Activated T-helper 2 cell treated with anti-CD3 and anti-CD28 coated beads, Interferon-gamma antibody, Interleukin-2, Interleukin-4, amounts not matched to agents 10 μg/mL and 5 μg/mL and 100 μg/mL, durations not matched to agents 14 hours and 24 hours and 36 hours (primary cell): ENCODE measurements around the gene MBD3. TPM values are rescaled to one million over a fixed set of nuclear protein-coding genes. Genes with fewer than 3 reads are reported as not detected.

Source experiments
- DNase-seq: peaks from one replicate; pipeline ENCODE4 v3.0.0; 2021; ENCODE audit warnings: low spot score
- H3K27ac Mint-ChIP-seq: one replicate; pipeline ENCODE4 v1.8.0; 2021; ENCODE audit warnings: mixed read lengths
- H3K27me3 Mint-ChIP-seq: one replicate; pipeline ENCODE4 v1.8.0; 2021; ENCODE audit warnings: low read depth, mixed read lengths
- H3K36me3 Mint-ChIP-seq: one replicate; pipeline ENCODE4 v1.8.0; 2021; ENCODE audit warnings: low read depth, mixed read lengths
- H3K4me1 Mint-ChIP-seq: one replicate; pipeline ENCODE4 v1.8.0; 2021; ENCODE audit warnings: low read depth, mixed read lengths
- H3K4me3 Mint-ChIP-seq: one replicate; pipeline ENCODE4 v1.8.0; 2021; ENCODE audit warnings: low read depth, mild to moderate bottlenecking, moderate library complexity, mixed read lengths
- H3K9me3 Mint-ChIP-seq: one replicate; pipeline ENCODE4 v1.8.0; 2021; ENCODE audit warnings: mixed read lengths
- intact Hi-C: fragments of 100-400 bp; cut with micrococcal nuclease; formaldehyde crosslinking; loops from one replicate; pipeline ENCODE4 v1.15.1; 2023
- total RNA-seq: library from RNA; stranded (reverse); gene quantifications from 2 replicates; pipeline ENCODE4 v1.2.3, GENCODE V29; 2022

MBD3 gene
- total RNA-seq, 1 donor from 2014 or later, result 123 TPM

- no peaks in the 10 kb centered on the region for H3K4me1 Mint-ChIP-seq
Observed at GRCh38 chr19:1569997-1570396, 22.7 kb downstream of the MBD3 start.

GRCh38 chr19:1568320-1569019 is 24.2 kb downstream of the MBD3 start, which contains the start of gene MEX3D:
Gene MEX3D, minus strand, starts transcription at chr19:1568325. Its CDS starts 267 bp downstream, at chr19:1568058.
- Mint-ChIP-seq H3K9me3 (no peaks in the 10 kb centered on the region), H3K27ac (no peak within 1 kb of the TSS), H3K4me3 (peak within 1 kb of the TSS; percentile 37), H3K4me1 (no peaks in the 10 kb centered on the region), H3K36me3 (no peaks in the 10 kb centered on the region), H3K27me3 (peaks cover 14% of the 10 kb centered on the region)
- intact Hi-C loops, result no loop called here
- DNase-seq, result peak; percentile 65

More at GRCh38 chr19:1569997-1570396, 22.7 kb downstream of the MBD3 start:
- no peaks in the 10 kb centered on the region for H3K36me3 Mint-ChIP-seq
- intact Hi-C loops, result no loop called here
- H3K27me3 Mint-ChIP-seq, result peaks cover 14% of the 10 kb centered on the region
- no peaks in the 10 kb centered on the region for H3K9me3 Mint-ChIP-seq
- DNase-seq, result no peak
- H3K27ac Mint-ChIP-seq, result no peak overlapping the region
- H3K4me3 Mint-ChIP-seq, result peak overlapping the region; percentile 19

- no peak for DNase-seq
- Mint-ChIP-seq H3K36me3 (no peaks in the 10 kb centered on the region), H3K4me1 (no peaks in the 10 kb centered on the region), H3K9me3 (no peaks in the 10 kb centered on the region), H3K4me3 (no peak overlapping the region), H3K27me3 (peaks cover 14% of the 10 kb centered on the region), H3K27ac (no peak overlapping the region)
- intact Hi-C loops, result no loop called here
Observed at GRCh38 chr19:1567848-1568227, 24.8 kb downstream of the MBD3 start.

- peak overlapping the region; percentile 37 for H3K4me3 Mint-ChIP-seq
Observed at GRCh38 chr19:1567116-1567847, 25.4 kb downstream of the MBD3 start.

GRCh38 chr19:1566392-1567115 is 26.1 kb downstream of the MBD3 start:
- intact Hi-C loops, result no loop called here
- H3K9me3 Mint-ChIP-seq, result no peaks in the 10 kb centered on the region
- H3K4me3 Mint-ChIP-seq, result no peak overlapping the region
- peaks cover 14% of the 10 kb centered on the region for H3K27me3 Mint-ChIP-seq
- H3K36me3 Mint-ChIP-seq, result no peaks in the 10 kb centered on the region
- no peak overlapping the region for H3K27ac Mint-ChIP-seq
- H3K4me1 Mint-ChIP-seq, result no peaks in the 10 kb centered on the region
- no peak for DNase-seq

More at GRCh38 chr19:1567116-1567847, 25.4 kb downstream of the MBD3 start:
- DNase-seq, result no peak
- no peaks in the 10 kb centered on the region for H3K36me3 Mint-ChIP-seq
- peaks cover 14% of the 10 kb centered on the region for H3K27me3 Mint-ChIP-seq
- H3K27ac Mint-ChIP-seq, result no peak overlapping the region
- H3K4me1 Mint-ChIP-seq, result no peaks in the 10 kb centered on the region
- no peaks in the 10 kb centered on the region for H3K9me3 Mint-ChIP-seq
- intact Hi-C loops, result no loop called here

GRCh38 chr19:1563251-1563650 is 29.4 kb downstream of the MBD3 start:
- Mint-ChIP-seq H3K4me1 (no peaks in the 10 kb centered on the region), H3K4me3 (no peak overlapping the region), H3K27ac (no peak overlapping the region), H3K27me3 (no peaks in the 10 kb centered on the region), H3K9me3 (no peaks in the 10 kb centered on the region), H3K36me3 (no peaks in the 10 kb centered on the region)
- no peak for DNase-seq
- intact Hi-C loops, result no loop called here

- Mint-ChIP-seq H3K36me3 (no peaks in the 10 kb centered on the region), H3K9me3 (no peaks in the 10 kb centered on the region), H3K4me3 (no peak overlapping the region), H3K27me3 (no peaks in the 10 kb centered on the region), H3K27ac (no peak overlapping the region), H3K4me1 (no peaks in the 10 kb centered on the region)
- intact Hi-C loops, result no loop called here
- no peak for DNase-seq
Observed at GRCh38 chr19:1561236-1561842, 31.3 kb downstream of the MBD3 start.

- no peak overlapping the region for H3K27ac Mint-ChIP-seq
- no peaks in the 10 kb centered on the region for H3K9me3 Mint-ChIP-seq
- no peaks in the 10 kb centered on the region for H3K27me3 Mint-ChIP-seq
- H3K36me3 Mint-ChIP-seq, result no peaks in the 10 kb centered on the region
- no peaks in the 10 kb centered on the region for H3K4me1 Mint-ChIP-seq
- H3K4me3 Mint-ChIP-seq, result no peak overlapping the region
- no peak for DNase-seq
- intact Hi-C loops, result no loop called here
Observed at GRCh38 chr19:1560286-1560882, 32.3 kb downstream of the MBD3 start.

- no peak overlapping the region for H3K4me3 Mint-ChIP-seq
- no peaks in the 10 kb centered on the region for H3K4me1 Mint-ChIP-seq
- intact Hi-C loops, result no loop called here
- no peaks in the 10 kb centered on the region for H3K27me3 Mint-ChIP-seq
- no peak for DNase-seq
- H3K36me3 Mint-ChIP-seq, result no peaks in the 10 kb centered on the region
- H3K27ac Mint-ChIP-seq, result no peak overlapping the region
- no peaks in the 10 kb centered on the region for H3K9me3 Mint-ChIP-seq
Observed at GRCh38 chr19:1558552-1558951, 34.1 kb downstream of the MBD3 start.

GRCh38 chr19:1556390-1557070 is 36.1 kb downstream of the MBD3 start:
- Mint-ChIP-seq H3K36me3 (no peaks in the 10 kb centered on the region), H3K4me3 (no peak overlapping the region), H3K9me3 (no peaks in the 10 kb centered on the region), H3K27me3 (no peaks in the 10 kb centered on the region), H3K27ac (no peak overlapping the region), H3K4me1 (no peaks in the 10 kb centered on the region)
- DNase-seq, result no peak
- intact Hi-C loops, result no loop called here

- intact Hi-C loops, result no loop called here
- Mint-ChIP-seq H3K9me3 (no peaks in the 10 kb centered on the region), H3K27me3 (no peaks in the 10 kb centered on the region), H3K36me3 (no peaks in the 10 kb centered on the region), H3K4me3 (no peak overlapping the region), H3K27ac (no peak overlapping the region), H3K4me1 (no peaks in the 10 kb centered on the region)
- DNase-seq, result no peak
Observed at GRCh38 chr19:1555487-1556389, 36.9 kb downstream of the MBD3 start.
